ENCODE results near the gene NDUFB10.
"Not testable (repeated sequence)": the region's sequence is repeated elsewhere in the genome, so short reads cannot be mapped to it uniquely, and the experiment has no call there.

NDUFB10 gene

DNA sequence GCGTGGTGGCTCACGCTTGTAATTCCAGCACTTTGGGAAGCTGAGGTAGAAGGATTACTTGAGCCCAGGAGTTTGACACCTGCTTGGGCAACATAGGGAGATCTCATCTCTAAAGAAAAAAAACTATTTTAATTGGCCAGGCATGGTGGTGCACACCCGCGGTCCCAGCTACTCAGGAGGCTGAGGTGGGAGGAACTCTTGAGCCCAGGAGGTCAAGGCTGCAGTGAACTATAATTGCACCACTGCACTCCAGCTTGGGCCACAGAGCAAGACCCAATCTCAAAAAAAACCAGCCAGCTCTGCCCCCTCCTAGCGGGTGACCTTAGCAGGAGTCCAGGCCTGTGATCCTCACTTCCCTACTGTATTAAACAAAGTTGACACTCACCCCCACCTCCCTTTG is 35.2 kb upstream of the NDUFB10 start:
- DNase-seq (ENCODE audit: low read depth in 2 of 2), result no peak

DNA sequence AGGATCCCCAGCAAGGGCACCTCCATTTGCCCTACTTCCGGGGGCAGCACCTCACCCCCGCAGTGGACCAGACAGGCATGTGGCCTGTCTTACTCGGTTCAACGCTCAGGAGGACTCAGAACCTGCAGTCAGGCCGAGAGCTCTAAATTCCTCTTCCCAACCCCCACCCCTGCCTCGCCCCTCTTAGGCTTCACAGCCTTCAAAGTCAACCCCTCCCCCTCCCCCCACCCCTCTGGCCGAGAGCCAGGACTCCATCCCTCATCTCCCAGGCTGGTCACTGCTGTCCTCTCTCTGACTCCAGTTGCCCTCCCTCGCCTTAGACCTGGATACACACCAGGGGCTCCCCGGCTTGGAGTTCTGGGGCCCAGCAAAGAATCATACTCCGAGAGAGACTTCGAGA is 33.1 kb upstream of the NDUFB10 start:
- DNase-seq (ENCODE audit: low read depth in 2 of 2), result no peak

DNA sequence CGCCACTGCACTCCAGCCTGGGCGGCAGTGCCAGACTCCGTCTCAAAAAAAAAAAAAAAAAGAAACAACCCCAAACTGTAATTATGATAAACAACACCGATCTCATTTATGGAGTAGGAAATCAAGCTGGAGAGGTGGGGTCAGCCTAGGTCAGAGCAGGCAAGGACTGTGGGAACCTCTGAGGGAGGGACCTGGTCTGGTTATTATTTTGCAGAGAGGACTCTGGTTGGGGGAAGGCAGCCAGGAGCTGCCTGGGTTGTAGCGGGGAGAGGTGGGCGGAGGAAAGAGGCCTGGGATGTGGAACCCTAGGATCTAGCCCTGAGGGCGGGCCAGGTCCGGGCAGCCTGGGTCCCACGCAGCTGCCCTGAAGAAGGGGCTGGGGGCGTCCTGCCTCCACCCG is 30.2 kb upstream of the NDUFB10 start:
- DNase-seq (ENCODE audit: low read depth in 2 of 2), result no peak

DNA sequence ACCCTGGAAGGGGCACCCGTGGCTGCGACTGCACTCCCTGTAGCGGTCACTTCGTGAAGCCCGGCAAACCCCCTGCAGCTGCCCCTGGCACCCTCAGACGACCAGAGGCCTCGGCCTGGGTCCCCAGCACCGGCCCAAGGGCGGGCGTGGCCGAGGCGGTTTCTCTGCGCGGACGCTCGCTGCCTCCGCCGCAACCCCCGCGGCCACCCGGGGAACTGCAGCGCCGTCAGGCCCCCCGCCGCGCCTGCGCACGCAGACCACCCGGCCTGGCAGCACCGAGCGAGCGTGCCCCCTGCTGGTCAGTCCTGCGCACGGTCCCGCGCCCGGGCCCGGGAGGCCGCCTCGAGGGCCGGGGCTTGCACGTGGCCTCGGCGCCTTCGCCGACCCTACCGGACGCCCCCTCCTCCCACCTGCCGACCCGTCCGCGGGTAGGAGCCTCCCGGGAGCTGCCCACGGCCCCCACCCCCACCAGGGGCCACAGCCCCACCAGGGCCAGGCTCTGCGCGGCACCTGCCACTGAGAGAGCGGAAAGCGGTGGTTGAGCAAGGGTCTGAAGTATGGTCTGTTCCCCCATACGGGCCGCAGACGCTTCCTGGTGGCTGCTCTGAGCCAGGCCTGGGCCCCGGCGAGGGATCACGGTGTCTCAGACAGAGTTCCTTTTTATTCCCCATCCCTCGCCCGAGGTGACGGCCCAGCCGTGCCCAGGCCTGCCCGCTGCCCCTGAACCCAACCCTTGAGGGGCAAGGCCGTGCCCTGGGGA is 29.6 kb upstream of the NDUFB10 start:
- peak; percentile 79 to 84 for DNase-seq (ENCODE audit: low read depth in 2 of 2)

DNA sequence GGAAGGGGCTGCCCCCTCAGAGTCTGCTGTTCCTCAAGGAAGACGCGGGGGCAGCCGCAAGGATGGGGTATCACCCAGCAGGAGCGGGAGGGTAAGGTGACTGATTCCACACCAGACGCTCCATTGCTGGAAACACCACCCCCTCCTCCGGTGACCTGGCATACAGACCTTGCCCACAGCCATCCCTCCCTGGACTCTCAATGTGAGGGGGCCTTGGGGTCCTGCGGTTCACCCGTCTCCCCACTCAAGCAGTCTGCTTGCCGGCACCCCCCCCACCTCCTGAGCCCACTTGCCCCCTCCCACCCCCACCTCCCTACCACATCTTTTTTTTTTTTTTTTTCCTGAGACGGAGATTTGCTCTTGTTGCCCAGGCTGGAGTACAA is 29.0 kb upstream of the NDUFB10 start:
- DNase-seq (ENCODE audit: low read depth in 2 of 2), result no peak

DNA sequence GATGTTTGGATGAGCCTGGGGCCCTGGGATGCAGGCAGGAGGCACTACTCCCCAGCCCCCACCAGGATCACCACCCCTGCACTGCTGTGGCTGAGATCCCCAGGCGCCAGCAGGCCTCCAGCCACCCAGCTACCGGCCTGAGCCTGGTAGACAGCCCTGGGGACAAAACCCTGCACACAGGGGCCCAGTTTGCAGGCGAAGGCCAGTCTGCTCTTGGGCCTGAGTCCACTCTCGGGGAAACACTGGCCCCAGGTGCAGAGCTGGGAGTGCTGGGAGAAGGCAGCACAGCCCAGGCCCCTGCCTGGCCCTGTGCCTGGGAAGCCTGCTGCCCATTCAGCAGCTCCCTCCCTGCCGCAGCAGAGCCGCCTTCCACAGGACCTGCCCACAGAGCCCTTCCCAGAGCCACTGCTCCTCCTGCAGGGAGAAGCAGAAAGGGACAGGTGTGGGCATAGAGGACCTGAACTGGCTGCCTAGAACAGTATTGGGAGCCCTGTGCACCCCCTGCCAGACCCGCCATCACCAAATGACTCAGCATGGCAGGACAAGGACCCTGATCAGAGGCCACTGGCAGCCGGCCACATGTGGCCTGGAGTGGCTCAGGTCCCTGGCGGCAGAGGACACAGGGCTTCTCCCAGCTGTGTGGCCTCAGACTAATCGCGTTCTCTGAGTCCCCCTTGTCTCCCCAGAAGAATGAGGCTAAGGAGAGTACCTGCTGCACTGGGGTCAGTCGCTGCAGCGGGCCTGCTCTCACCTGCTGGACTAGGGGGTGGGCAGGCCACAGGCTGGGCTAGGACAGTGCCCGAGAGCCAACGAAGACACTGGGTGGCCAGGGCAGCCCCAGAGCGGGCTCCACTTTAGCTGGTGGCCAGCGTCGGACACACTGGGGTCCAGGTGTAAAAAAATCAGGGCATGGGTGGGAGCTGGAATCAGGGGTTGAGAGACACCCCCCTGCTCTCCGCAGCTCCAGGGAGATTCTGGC is 27.0 kb upstream of the NDUFB10 start:
- no peak for DNase-seq (ENCODE audit: low read depth in 2 of 2)

DNA sequence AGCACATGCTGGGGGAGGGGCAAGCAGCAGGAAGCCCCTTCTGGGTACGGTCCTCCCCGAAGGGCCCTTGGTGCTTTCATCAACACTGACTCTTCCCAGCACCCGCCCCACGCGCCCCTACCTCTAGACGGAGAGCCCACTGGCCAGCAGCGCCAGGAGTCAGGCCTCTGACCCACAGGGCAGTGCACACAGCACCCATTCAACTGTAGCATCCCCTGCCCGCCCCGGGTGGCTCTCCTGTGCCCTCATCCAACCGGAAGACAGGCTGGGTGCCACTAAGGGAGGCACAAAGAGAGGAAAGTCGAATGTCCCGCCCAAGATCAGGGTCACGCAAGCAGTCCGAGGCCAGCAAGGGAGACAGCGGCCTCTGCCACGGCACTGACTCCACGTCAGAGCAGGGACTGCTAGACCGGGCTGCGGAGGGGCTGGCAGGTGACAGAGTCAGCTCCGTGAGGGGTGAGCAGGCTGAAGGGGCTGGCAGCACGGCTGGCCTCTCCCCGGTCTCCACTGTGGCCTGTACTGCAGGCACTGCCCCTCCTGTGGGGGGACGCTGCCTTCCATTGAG is 26.2 kb upstream of the NDUFB10 start:
- DNase-seq (ENCODE audit: low read depth in 2 of 2), result no peak

DNA sequence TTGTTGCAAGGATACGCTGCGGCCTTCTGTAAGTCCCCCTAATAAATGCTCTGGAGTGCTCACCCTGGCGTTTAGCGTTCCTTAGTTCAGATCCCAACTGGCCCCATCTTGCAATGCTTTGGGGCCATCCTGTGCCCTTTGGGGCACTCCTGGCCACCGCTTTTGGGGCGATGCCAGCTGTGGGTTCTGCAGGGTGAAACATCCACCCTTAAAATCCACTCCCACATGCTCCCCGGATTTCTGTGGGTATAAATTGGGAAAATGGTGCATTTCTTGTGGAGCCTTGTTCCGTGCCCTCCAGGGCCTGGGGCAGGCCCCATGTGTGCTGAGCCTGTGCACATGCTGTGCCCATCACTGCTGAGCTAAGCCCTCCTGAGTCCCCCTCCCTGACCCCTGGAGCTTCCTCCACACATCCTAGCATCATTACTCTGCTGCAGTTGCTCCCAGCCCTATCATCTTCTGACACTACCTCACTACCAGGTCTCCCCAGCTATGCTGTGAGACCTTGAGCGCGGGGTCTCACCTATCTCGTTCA is 22.3 kb upstream of the NDUFB10 start:
- DNase-seq (ENCODE audit: low read depth in 2 of 2), result no peak

DNA sequence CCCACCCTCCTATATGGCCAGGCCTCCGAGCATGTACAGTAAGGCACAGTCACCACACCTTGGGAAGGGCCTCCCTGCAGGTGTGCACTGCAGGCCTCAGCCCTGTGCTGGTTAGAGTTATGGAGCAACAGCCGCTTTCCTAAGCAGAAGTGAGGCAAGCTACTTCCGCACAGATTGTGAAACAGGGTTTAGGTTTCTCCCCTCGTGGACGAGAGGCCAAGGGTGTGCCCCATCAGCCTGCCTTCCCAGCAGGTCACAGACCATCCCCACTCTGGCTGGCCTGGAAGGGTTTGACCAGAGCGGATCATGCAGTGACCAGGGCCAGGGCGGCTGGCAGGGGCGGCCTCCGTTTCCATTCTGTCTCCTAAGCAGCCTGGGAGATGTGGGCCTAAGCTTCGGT is 21.0 kb upstream of the NDUFB10 start:
- DNase-seq (ENCODE audit: low read depth in 2 of 2), result no peak

DNA sequence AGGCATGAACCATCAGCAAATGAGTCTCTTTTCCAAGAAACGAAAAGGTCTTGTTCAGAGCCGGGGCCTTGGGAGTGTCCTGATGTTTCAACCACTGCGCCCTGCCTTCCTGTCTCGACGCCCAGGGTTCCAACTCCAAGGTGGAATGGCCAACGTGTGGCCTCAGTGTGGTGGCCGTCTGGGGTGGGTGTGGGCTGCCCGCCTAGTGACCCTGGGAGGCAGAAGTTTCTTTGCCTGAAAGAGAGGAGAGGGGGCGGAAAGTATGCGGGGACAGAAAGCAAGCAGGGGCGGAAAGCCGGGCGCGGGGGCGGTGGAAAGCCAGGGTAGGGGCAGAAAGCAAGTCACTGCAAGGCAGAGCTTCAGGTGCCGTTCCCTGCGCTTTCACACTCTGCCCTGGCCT is 20.4 kb upstream of the NDUFB10 start:
- DNase-seq (ENCODE audit: low read depth in 2 of 2), result no peak

DNA sequence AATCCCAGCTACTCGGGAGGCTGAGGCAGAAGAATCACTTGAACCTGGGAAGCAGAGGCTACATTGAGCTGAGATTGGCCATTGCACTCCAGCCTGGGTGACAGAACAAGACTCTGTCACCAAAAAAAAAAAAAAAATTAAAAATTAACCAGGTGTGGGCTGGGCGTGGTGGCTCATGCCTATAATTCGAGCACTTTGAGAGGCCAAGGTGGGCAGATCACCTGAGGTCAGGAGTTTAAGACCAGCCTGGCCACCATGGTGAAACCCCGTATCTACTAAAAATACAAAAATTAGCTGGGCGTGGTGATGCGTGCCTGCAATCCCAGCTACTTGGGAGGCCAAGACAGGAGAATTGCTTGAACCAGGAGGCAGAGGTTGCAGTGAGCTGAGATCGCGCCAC is 19.5 kb upstream of the NDUFB10 start:
- DNase-seq (ENCODE audit: low read depth in 2 of 2), result not testable (repeated sequence)

DNA sequence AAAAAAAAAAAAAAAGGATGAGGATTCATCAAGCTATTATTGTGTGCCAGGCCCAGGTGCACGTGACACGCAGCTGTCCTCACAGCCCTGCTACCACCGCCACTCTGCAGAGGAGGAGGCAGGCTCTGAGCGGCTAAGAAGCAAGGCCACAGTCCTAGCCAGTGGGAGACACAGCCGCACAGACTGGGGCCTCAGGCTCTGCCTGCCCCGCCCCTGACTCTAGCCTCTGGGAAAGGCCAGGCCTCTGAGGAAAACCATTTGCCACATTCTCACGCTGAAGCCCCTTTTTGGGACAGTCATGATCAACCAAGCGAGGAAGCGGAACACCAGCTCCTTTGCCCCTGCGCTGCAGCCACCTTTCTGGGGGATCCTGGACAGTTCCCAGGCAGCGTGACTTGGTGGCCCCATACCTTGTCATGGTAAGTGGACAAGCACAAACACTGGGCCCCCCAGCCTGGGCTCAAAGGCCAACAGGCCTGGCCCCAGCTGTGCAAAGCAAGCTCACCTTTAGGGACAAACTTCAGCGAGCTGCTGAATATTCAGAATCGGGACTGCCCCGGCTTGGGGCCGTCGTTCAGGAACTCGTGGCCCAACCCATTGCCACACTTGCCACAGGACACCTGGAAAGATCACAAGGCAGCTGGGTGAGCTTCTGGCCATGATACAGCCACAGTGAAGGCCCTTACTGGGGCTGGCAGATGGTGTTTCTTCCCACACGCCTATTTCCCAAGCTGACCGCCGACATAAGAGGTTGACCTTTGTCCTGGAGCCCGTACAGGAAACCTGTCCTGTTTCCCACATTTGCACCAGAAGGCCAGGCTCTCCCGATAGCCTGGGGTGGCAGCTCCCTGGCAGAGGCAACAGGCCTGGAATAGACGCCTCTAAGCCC is 18.8 kb upstream of the NDUFB10 start:
- DNase-seq (ENCODE audit: low read depth in 2 of 2), result no peak

DNA sequence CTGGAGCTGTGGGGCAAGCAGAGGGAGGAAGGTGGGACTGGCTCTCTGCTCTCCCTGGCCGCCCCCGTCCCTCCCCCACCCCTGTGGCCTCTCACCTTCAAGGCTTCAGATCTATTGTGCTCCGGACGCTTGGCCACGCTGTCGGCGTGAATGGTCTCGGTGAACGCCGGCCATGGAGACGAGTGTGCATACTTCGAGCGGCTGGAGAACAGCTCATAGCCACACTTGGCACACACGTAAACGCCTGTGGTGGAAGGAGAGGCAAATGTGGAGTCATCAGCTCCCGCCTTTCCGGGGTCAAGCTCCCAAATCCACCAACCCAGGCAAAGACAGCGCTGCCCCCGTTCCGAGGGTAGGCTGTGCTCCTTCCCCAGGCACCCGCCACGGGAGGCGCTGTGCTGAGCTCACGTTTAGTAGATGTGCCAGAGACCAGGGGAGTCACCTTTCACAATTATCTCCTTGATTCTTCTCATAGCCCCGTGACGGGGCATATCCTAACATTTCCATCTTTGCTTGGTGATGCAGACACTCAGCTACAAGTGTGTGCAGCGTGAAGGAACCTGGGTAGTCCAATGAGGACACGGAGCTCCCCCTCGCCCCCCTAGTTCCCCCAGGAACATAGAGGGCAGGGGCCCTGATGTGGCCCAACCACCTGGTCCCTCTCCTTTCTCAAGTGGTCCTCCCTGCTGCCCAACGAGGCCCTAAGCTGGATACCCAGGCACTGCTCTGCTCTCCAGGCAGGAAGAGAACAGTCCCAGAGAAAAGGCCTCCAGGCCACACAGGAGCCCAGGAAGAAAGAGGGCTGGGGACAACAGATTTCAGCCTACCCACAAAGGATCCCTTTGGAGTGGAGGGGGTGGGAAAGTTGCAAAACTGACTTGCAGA is 17.9 kb upstream of the NDUFB10 start:
- no peak for DNase-seq (ENCODE audit: low read depth in 2 of 2)

DNA sequence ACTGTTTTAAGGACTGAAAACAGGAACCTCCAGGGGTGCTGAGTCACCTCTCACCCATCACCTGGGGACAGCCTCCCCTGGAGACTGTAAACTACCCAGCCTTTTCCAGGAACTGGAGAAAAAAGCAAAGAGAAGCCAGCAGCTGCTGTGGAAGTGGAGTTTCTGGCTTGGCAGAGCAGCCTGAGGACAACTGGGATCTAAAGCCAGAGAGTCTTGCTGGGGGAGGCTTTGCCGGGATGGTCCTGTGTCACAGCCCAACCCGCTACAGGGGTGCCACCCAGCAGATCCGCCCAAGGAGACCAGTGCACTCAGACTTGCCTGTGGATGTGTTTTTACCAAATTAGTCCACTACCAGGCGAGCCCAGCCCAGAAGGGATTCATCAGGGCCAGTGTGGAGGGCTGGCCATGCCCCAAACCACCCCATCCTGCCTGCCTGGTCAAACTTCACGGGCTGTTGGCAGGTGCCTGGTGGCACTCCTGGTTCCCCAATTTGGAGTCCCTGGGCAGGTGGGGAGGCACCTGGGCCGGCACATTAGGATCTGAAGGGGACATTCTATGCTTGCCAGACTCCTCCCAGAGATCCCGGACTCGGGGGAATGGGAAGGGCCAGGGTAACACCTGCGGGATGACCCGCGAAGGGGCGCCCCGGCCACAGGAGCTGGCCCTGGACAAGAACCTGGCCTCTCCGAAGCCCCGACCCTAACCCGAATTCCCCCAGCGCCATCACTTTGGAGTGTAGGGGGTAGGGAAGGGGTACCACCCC is 17.1 kb upstream of the NDUFB10 start:
- no peak for DNase-seq (ENCODE audit: low read depth in 2 of 2)

DNA sequence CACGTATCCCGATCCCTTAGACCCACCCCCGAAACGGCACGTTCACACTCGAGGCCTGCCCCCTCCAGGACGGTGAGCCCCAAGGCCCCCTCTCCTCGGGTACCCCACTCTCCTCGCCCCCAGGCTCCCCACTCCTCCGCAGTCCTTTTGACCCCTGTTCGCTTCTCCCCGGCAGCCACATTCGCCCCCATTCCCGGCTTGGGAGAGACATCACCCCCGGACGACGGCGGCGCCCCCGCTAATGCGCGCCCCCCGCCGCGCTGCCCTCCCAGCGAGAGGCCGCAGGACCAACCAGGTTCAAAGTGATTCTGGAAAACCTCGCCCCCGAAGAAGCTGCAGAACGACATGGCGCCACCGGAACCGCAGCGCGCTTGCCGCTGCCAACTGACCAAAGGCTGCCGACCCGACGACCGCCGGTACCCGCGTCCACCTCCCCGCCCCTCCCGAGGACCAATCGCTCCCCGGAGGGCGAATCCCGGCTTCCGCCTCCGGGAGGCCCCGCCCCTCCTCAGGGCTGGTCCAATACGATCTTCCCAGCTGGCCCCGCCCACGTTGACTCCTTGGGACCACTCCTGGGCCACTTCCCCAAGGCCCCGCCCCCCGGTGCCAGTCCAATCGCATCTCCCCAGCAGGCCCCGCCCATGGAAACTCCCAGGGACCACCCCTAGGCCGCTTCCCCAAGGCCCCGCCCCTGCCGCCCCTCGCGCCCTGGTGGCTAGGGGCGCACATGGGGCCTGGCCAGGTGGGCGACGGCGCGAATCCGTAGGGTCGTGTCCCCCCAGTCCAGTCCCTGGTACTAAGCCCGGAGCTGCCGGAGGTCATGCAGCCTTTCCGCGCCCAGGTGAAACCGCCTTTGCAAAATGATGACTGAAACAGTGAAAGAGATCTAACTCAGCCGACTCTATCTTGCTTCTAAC is 16.3 kb upstream of the NDUFB10 start, which contains the start of gene MSRB1:
Gene MSRB1 (minus strand): TSS at position 390 of the 917 bp plus-strand sequence. CDS start 43 bp downstream, at position 347.
- peak; percentile 97 to 98 for DNase-seq (ENCODE audit: low read depth in 2 of 2)

DNA sequence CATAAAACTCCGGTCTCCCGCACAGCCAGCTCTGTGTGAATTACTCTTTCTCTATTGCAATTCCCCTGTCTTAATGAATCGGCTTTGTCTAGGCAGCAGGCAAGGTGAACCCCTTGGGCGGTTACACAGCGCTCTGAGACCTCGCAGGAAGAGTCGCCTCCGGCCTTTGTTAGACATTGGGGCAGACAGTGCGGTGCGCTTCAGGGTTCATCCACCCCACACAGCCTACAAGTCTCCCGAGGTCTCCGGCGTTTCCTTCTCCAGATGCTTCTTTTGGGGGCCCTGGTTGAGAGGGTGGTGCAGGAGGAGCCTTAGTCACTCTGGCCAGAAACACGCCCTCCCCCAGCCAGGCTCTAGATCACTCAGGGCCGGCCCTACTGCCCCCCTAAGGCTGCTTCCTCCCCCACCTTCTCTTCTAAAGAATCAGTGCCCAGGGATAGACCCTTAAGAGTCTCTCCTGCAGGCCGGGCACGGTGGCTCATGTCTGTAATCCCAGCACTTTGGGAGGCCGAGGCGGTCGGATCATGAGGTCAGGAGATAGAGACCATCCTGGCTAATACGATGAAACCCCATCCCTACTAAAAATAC is 14.6 kb upstream of the NDUFB10 start:
- DNase-seq (ENCODE audit: low read depth in 2 of 2), result no peak

DNA sequence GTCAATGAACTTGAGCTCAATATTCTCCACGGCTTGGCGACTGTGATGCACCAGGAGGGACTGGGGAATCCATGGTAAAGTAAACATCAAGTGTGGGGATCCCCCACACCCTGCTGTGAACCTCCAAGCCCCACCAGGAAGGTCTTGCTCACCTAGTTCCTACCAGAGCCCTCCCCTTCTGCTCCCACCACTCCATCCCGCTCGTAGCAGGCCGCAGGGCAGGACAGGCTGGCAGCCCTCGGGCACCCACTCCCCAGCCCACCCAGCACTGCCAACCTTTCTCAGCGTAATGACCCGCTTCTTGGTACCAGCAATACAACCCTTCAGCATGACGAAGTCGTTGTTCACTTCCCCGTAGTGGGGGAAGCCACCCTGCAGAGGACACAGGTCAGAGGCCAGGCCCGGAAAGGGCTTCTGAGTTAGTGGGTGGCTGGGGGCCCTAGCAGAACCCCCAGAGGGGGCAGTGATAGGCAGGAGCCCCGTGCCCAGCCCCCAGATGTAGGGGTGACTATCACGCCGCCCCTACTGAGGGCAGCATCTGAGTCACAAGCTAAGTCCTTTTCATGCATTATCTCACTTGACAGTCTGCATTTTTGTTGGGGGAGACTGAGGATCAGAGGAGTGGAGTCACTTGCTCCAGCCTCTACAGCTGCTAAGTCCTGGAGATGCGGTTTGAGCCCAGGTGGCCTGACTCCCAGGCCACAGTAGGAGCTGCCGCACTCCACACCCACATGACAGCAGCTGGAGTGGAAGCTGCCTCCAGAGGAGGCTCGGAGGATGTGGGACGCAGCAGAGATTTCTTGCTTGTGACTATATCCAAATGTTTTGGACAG is 13.6 kb upstream of the NDUFB10 start:
- no peak for DNase-seq (ENCODE audit: low read depth in 2 of 2)
